DND-41 (cell line): ENCODE data around the gene SEC23IP.
A peak's percentile ranks its signal among the peaks of the same experiment; 100 is the strongest.

Source experiments
- ATAC-seq: fragments of 200-7000 bp; cut with Tn5 transposase; 3 replicates; pipeline ENCODE4 v1.9.1; 2021; ENCODE audit warnings: low read depth; ENCODE audit not compliant: insufficient read depth
- DNase-seq: peaks from one replicate; pipeline ENCODE4 v3.0.0-alpha.2; 2020
- H2AFZ ChIP-seq: 2 replicates; pipeline ENCODE4 v1.6.0; 2012; ENCODE audit warnings: low read depth, low read length
- H3K27ac ChIP-seq: 2 replicates; pipeline ENCODE4 v1.5.1; 2012; ENCODE audit warnings: low read length, inconsistent platforms
- H3K27me3 ChIP-seq: fragments of 200-600 bp; sonication (generic); 2 replicates; pipeline ENCODE4 v1.6.0; 2012; ENCODE audit warnings: low read length, mild to moderate bottlenecking, inconsistent platforms; ENCODE audit not compliant: insufficient read depth, poor library complexity
- H3K36me3 ChIP-seq: 2 replicates; pipeline ENCODE4 v1.5.1; 2012; ENCODE audit warnings: low read length, inconsistent platforms; ENCODE audit not compliant: insufficient read depth
- H3K4me1 ChIP-seq: 2 replicates; pipeline ENCODE4 v1.5.1; 2012; ENCODE audit warnings: mild to moderate bottlenecking, low read length; ENCODE audit not compliant: insufficient read depth
- H3K4me2 ChIP-seq: 2 replicates; pipeline ENCODE4 v1.6.0; 2012; ENCODE audit warnings: mild to moderate bottlenecking, moderate library complexity, low read length, inconsistent platforms; ENCODE audit not compliant: insufficient read depth
- H3K4me3 ChIP-seq, 2 experiments: fragments of 200-600 bp in 1 of 2; shearing (Covaris generic) in 1 of 2; 2 replicates each; pipeline ENCODE4 v1.5.1; 2012 to 2016; ENCODE audit warnings: inconsistent platforms in 2 of 2, low read length in 2 of 2, mild to moderate bottlenecking in 2 of 2, low read depth in 1 of 2, moderate library complexity in 1 of 2
- H3K79me2 ChIP-seq: 2 replicates; pipeline ENCODE4 v1.6.0; 2012; ENCODE audit warnings: low read length, inconsistent platforms; ENCODE audit not compliant: insufficient read depth
- H3K9ac ChIP-seq: 2 replicates; pipeline ENCODE4 v1.6.0; 2012; ENCODE audit warnings: low read depth, mild to moderate bottlenecking, inconsistent platforms, low read length, moderate library complexity
- H3K9me3 ChIP-seq: 2 replicates; pipeline ENCODE4 v1.5.1; 2012; ENCODE audit warnings: low read length, moderate library complexity, mild to moderate bottlenecking, inconsistent platforms; ENCODE audit not compliant: insufficient read depth, severe bottlenecking
- H4K20me1 ChIP-seq: 2 replicates; pipeline ENCODE4 v1.6.0; 2012; ENCODE audit warnings: low read length; ENCODE audit not compliant: insufficient read depth
- EZH2 ChIP-seq: IDR thresholded peaks from 3 replicates; pipeline ENCODE4 v1.6.1; 2012; ENCODE audit warnings: borderline replicate concordance, low read depth, mild to moderate bottlenecking, moderate library complexity, low read length, inconsistent platforms; ENCODE audit not compliant: severe bottlenecking
- TF ChIP-seq, protein P1 (sequence below): IDR thresholded peaks from 2 replicates; pipeline ENCODE4 v1.5.1; 2012; ENCODE audit warnings: borderline replicate concordance, low read length, moderate library complexity, mild to moderate bottlenecking; ENCODE audit not compliant: poor library complexity, severe bottlenecking; ENCODE audit errors: extremely low read depth

SEC23IP gene

DNA sequence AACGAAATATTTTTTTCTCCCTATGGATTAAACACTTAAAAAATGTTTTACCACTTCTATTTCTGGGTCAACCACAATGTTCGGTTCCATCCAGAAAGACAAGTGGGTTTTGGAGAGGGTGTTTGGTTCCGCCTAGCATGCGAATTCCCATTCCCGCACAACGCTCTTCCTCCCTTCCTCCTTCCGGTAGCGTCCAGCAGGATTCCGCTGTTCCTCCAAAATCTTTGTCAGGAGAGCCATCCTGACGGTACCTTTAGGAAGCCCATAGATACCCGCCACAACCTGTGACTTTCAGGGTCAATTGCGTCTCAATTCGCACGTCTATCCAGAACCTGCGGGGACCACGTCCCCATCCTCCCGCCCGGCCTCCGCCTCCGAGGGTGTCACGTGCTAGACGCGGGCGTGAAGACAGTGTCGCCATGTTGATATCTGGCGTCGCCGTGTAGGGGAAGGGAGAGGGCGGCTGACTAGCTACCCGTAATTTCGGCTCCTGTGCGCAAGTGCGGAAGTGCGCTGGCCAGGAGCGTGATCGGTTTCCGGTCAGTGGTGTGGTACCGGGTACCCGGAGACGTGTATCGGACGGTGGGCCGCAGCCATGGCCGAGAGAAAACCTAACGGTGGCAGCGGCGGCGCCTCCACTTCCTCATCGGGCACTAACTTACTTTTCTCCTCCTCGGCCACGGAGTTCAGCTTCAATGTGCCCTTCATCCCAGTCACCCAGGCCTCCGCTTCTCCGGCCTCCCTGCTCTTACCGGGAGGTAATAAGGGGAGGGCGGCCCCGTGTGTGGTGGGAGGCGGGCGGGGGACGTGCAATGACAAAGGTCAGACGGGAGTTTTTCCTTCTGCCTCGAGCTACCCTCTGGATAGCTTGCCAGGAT, at the start of gene SEC23IP:
TSS of gene SEC23IP (plus strand) at position 543 of the 878 bp plus-strand sequence. CDS start at position 596, 53 bp downstream.
- DNase-seq = peak; percentile 94
- no peaks in the 10 kb centered on the region for H3K27me3 ChIP-seq
- H3K4me3 ChIP-seq = peak within 1 kb of the TSS; percentile 51 to 88

DNA sequence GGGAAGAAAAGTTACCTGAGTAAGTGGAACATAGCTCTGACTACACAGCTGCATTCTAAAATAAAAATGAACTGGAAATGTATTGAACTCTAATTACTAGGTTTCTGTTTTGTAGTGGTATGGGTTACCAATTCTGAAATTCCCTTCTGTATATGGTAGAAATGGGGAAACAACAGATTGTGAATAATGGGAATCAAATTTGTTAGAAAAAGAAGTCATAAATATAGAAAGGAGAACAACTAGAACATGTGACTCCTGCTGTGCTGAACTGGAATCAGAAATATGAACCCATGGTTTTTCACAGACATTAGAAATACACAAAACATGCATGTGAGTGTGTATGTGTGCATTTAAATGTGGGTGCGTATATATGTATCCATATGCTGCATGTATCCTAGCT, 46.9 kb upstream of the SEC23IP start:
- H3K36me3 ChIP-seq = peaks cover 92% of the 10 kb centered on the region
- H3K4me1 ChIP-seq = no peaks in the 10 kb centered on the region
- no peak overlapping the region for H3K4me2 ChIP-seq
- no peaks in the 10 kb centered on the region for H3K9me3 ChIP-seq
- H4K20me1 ChIP-seq = 0 out of 2 replicates have a peak, but pooled peaks cover 9% of the 10 kb centered on the region
- H3K79me2 ChIP-seq = peaks cover 3% of the 10 kb centered on the region; the same call in 1 of the 2 replicates
- H3K27me3 ChIP-seq = no peaks in the 10 kb centered on the region
- TF ChIP-seq, protein P1, sequence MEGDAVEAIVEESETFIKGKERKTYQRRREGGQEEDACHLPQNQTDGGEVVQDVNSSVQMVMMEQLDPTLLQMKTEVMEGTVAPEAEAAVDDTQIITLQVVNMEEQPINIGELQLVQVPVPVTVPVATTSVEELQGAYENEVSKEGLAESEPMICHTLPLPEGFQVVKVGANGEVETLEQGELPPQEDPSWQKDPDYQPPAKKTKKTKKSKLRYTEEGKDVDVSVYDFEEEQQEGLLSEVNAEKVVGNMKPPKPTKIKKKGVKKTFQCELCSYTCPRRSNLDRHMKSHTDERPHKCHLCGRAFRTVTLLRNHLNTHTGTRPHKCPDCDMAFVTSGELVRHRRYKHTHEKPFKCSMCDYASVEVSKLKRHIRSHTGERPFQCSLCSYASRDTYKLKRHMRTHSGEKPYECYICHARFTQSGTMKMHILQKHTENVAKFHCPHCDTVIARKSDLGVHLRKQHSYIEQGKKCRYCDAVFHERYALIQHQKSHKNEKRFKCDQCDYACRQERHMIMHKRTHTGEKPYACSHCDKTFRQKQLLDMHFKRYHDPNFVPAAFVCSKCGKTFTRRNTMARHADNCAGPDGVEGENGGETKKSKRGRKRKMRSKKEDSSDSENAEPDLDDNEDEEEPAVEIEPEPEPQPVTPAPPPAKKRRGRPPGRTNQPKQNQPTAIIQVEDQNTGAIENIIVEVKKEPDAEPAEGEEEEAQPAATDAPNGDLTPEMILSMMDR = no peak
- no peak for TF ChIP-seq EZH2
- no peak overlapping the region for H3K4me3 ChIP-seq
- no peak overlapping the region for H3K9ac ChIP-seq
- no peak for ATAC-seq
- no peak overlapping the region for H2AFZ ChIP-seq
- no peak for DNase-seq
- H3K27ac ChIP-seq = no peak overlapping the region

More for the DNA sequence above, at the start of gene SEC23IP:
- Histone ChIP-seq H3K9ac (peak within 1 kb of the TSS; percentile 82), H3K79me2 (peaks cover 55% of the 10 kb centered on the region), H4K20me1 (0 out of 2 replicates have a peak, but pooled peaks cover 3% of the 10 kb centered on the region), H3K9me3 (no peaks in the 10 kb centered on the region), H3K4me1 (peaks cover 45% of the 10 kb centered on the region), H3K27ac (peak within 1 kb of the TSS; percentile 89), H3K4me2 (peak within 1 kb of the TSS; percentile 78), H3K36me3 (no peaks in the 10 kb centered on the region; the same call in 1 of the 2 replicates), H2AFZ (peak within 1 kb of the TSS; percentile 99)
- no peak for TF ChIP-seq EZH2
- TF ChIP-seq, protein P1 = no peak
- peak; percentile 100 for ATAC-seq

DNA sequence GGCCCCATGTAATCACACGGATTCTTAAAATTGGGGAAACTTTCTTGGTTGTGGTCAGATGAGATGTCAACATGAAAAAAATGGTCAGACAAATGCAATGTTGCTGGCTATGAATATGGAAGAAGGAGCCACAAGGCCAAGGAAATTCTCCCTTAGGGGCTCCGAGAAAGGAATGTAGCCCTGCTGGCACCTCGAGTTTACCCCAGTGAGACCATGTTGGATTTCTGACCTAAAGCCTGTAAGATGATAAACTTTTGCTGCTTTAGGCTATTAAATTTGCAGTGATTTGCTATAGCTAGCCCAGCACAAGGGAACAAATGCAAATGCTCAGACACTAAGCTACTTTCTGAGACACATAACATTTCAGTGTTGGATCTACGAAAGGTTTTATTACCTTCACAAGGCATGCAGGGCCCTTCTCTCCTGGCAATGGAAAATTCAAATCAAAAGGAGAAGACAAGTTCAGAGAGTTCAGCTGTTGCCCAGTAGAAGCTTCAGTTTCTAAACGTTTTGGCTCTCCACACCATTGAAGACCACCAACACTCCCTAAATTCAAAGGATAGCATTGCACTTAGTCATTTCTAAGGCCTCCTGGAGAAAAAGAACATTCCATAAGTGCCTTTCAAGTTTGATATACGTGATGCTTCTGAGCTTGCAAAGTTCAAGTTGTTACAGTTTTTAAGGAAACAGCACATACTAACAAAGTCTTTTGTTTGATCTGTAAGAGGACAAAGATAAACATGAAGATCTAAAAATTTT, 43.3 kb upstream of the SEC23IP start:
- Histone ChIP-seq H3K9me3 (no peaks in the 10 kb centered on the region), H3K9ac (no peak overlapping the region), H3K4me3 (no peak overlapping the region), H3K27ac (no peak overlapping the region), H3K36me3 (peaks cover 93% of the 10 kb centered on the region), H3K4me2 (no peak overlapping the region), H4K20me1 (peaks cover 11% of the 10 kb centered on the region; the same call in 1 of the 2 replicates), H2AFZ (no peak overlapping the region), H3K79me2 (peaks cover 14% of the 10 kb centered on the region), H3K4me1 (no peaks in the 10 kb centered on the region), H3K27me3 (no peaks in the 10 kb centered on the region)
- DNase-seq (no peak), ATAC-seq (no peak)
- TF ChIP-seq, protein P1 = no peak
